HEK293 (cell line): Measurements from ENCODE around the gene EIF4G3.

Source experiments
- CTCF ChIA-PET: fragments of 350-600 bp; formaldehyde crosslinking; extraction: SDS; loops from one replicate; lab custom pipeline; 2021; ENCODE audit warnings: antibody characterized with exemption; lab: Yijun Ruan, JAX
- POLR2A ChIA-PET: fragments of 300-600 bp; formaldehyde crosslinking; extraction: SDS; loops from one replicate; lab custom pipeline; 2020; ENCODE audit warnings: antibody characterized with exemption, inconsistent platforms; lab: Yijun Ruan, JAX
- H3K27ac ChIP-seq: fragments of 200-500 bp; sonication (Bioruptor generic); 2 replicates; pipeline ENCODE4 v1.5.1; 2014; ENCODE audit warnings: low read depth, low read length, control low read depth, inconsistent platforms; ENCODE audit errors: extremely low read depth
- H3K36me3 ChIP-seq, 2 experiments: fragments of 200-500 bp in 1 of 2; sonication (Bioruptor generic) in 1 of 2; 1 replicate in 1 of 2; 2 replicates in 1 of 2; pipeline ENCODE4 v1.5.1; 2014 to 2017; ENCODE audit warnings: inconsistent platforms in 2 of 2, low read length in 2 of 2; ENCODE audit not compliant: control insufficient read depth in 2 of 2, insufficient read depth in 1 of 2
- H3K4me1 ChIP-seq: fragments of 200-500 bp; sonication (Bioruptor generic); 2 replicates; pipeline ENCODE4 v1.5.1; 2014; ENCODE audit warnings: mild to moderate bottlenecking, low read length, inconsistent platforms; ENCODE audit not compliant: control insufficient read depth, insufficient read depth
- H3K4me3 ChIP-seq: 2 replicates; pipeline ENCODE4 v1.5.1; 2011; ENCODE audit warnings: low read depth, mild to moderate bottlenecking, control low read depth, low read length, moderate library complexity
- H3K9me3 ChIP-seq: fragments of 200-500 bp; sonication (Bioruptor generic); 2 replicates; pipeline ENCODE4 v1.5.1; 2014; ENCODE audit warnings: low read depth, low read length, inconsistent platforms; ENCODE audit not compliant: control insufficient read depth, insufficient read depth
- KLF1 ChIP-seq: fragments of 450-650 bp; formaldehyde crosslinking; IDR thresholded peaks from 2 replicates; pipeline ENCODE4 v1.5.1; 2016; ENCODE audit warnings: missing biosample characterization, missing genetic modification characterization
- KLF10 ChIP-seq: fragments of 450-650 bp; IDR thresholded peaks from 2 replicates; pipeline ENCODE4 v1.5.1; 2018; ENCODE audit warnings: missing biosample characterization, mild to moderate bottlenecking, missing genetic modification characterization
- KLF16 ChIP-seq: fragments of 450-650 bp; formaldehyde crosslinking; IDR thresholded peaks from 2 replicates; pipeline ENCODE4 v1.5.1; 2017; ENCODE audit warnings: missing biosample characterization, missing genetic modification characterization
- SCRT2 ChIP-seq: fragments of 450-650 bp; formaldehyde crosslinking; IDR thresholded peaks from 2 replicates; pipeline ENCODE4 v1.5.1; 2016; ENCODE audit warnings: missing biosample characterization, missing genetic modification characterization
- TRIM28 ChIP-seq: IDR thresholded peaks from 2 replicates; pipeline ENCODE4 v1.6.1; 2011; ENCODE audit warnings: low read length, control low read depth, borderline replicate concordance
- ZFP69B ChIP-seq: fragments of 450-650 bp; formaldehyde crosslinking; IDR thresholded peaks from 2 replicates; pipeline ENCODE4 v1.5.1; 2016; ENCODE audit warnings: missing biosample characterization, missing genetic modification characterization
- ZNF121 ChIP-seq: fragments of 450-650 bp; formaldehyde crosslinking; IDR thresholded peaks from 2 replicates; pipeline ENCODE4 v1.5.1; 2016; ENCODE audit warnings: missing biosample characterization, missing genetic modification characterization
- ZNF184 ChIP-seq: fragments of 450-650 bp; IDR thresholded peaks from 2 replicates; pipeline ENCODE4 v1.5.1; 2018; ENCODE audit warnings: missing biosample characterization, mild to moderate bottlenecking, missing genetic modification characterization
- ZNF211 ChIP-seq: fragments of 450-650 bp; formaldehyde crosslinking; IDR thresholded peaks from 2 replicates; pipeline ENCODE4 v1.5.1; 2016; ENCODE audit warnings: low read depth, missing biosample characterization, missing genetic modification characterization
- ZNF223 ChIP-seq: fragments of 450-650 bp; formaldehyde crosslinking; IDR thresholded peaks from 2 replicates; pipeline ENCODE4 v1.5.1; 2016; ENCODE audit warnings: missing biosample characterization, missing genetic modification characterization
- ZNF366 ChIP-seq: fragments of 450-650 bp; formaldehyde crosslinking; conservative IDR thresholded peaks from 2 replicates; pipeline ENCODE4 v1.5.1; 2016; ENCODE audit warnings: missing biosample characterization, missing genetic modification characterization
- ZNF37A ChIP-seq: fragments of 450-650 bp; IDR thresholded peaks from 2 replicates; pipeline ENCODE4 v1.5.1; 2018; ENCODE audit warnings: missing biosample characterization, missing genetic modification characterization
- ZNF510 ChIP-seq: fragments of 450-650 bp; formaldehyde crosslinking; IDR thresholded peaks from 2 replicates; pipeline ENCODE4 v1.5.1; 2018; ENCODE audit warnings: mild to moderate bottlenecking, missing genetic modification characterization, missing biosample characterization; ENCODE audit not compliant: insufficient replicate concordance
- ZNF549 ChIP-seq: fragments of 450-650 bp; IDR thresholded peaks from 2 replicates; pipeline ENCODE4 v1.5.1; 2018; ENCODE audit warnings: missing biosample characterization, missing genetic modification characterization, mild to moderate bottlenecking, inconsistent platforms, moderate library complexity
- ZNF600 ChIP-seq: fragments of 450-650 bp; formaldehyde crosslinking; IDR thresholded peaks from 2 replicates; pipeline ENCODE4 v1.5.1; 2016; ENCODE audit warnings: missing biosample characterization, missing genetic modification characterization
- TF ChIP-seq, protein P1 (sequence below): fragments of 450-650 bp; formaldehyde crosslinking; IDR thresholded peaks from 2 replicates; pipeline ENCODE4 v1.5.1; 2016; ENCODE audit warnings: missing biosample characterization, missing genetic modification characterization
- TF ChIP-seq, protein P2 (sequence below): fragments of 450-650 bp; formaldehyde crosslinking; IDR thresholded peaks from 2 replicates; pipeline ENCODE4 v1.5.1; 2016; ENCODE audit warnings: missing biosample characterization, missing genetic modification characterization, borderline replicate concordance

The EIF4G3 gene

DNA sequence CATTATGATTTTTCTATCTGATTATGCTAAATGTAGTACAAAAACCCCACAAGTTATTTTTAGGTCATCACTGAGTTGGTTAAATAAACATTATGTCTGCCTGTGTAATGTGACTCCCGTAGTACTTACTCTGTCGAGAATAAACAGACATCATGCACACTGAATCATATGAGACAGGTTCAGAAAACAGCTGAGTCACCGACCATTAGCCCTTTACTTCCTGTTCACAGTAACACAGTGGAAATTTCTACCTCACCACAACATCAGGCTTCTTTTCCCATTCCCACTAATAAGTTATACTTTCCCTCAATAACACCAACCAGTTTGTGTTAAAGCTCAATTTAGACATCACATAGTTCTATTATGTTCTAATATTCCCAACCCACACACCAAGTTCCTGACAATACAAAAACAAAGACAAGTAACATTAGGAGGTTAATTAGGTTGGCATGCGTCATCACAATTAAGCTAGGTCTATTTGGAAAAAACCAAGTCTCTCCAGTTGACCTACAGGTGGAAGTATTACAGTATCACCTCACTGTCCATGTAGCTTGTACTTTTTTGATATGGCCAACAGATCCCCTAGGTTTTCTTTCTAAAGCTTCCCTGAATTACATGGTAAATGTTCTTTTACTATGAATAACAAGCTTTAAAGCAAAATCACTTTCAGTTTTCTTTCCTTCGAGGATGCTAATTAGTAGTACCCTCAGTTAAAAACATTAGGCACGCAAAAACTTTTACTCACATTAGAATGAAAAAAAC is 154.2 kb downstream of the EIF4G3 start (continued):
- peak; percentile 99 for TF ChIP-seq TRIM28

DNA sequence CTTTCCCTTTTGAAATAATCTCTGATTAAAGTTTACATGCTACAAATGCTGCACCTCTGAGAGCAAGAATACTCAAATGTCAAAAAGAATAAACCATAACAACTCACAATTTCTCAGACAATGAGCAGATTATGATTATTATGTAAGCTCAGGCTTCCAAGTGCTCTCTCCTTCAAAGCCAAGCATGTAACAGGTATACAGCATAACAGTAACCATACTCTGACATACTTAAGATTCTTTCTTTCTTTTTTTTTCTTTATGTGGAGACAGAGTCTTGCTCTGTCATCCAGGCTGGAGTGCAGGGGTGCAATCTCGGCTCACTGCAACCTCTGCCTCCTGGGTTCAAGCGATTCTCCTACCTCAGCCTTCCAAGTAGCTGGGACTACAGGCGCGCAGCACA is 155.4 kb downstream of the EIF4G3 start:
- H3K27ac ChIP-seq: no peak overlapping the region

DNA sequence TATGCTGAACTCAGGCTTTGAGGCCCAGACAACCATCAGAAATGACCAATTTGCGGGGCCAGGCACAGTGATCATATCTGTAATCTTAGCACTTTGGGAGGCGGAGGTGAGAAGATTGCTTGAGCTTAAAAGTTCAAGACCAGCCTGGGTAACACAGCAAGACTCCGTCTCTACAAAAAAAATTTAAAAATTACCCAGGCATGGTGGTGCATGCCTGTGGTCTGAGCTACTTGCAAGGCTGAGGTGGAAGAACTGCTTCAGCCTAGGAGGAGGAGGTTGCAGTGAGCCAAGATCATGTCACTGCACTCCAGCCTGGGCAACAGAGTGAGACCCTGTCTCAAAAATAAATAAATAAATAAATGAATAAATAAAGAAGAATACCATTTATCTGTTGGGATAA is 156.5 kb downstream of the EIF4G3 start:
- CTCF ChIA-PET: no interaction called here
- peaks cover 0 to 3% of the 10 kb centered on the region in 2 experiments; a peak in 1 of 3 replicates for H3K36me3 ChIP-seq
- no peak overlapping the region for H3K27ac ChIP-seq
- no peak overlapping the region for H3K4me3 ChIP-seq
- TF ChIP-seq ZNF211 (no peak), ZNF121 (tag by site-specific recombination) (peak; percentile 71), ZNF223 (tag by site-specific recombination) (0 out of 2 replicates have a peak, but pooled peaks have one; percentile 10)
- POLR2A ChIA-PET: no interaction called here
- no peaks in the 10 kb centered on the region for H3K9me3 ChIP-seq
- peaks cover 12% of the 10 kb centered on the region for H3K4me1 ChIP-seq

More for the DNA sequence above, 155.4 kb downstream of the EIF4G3 start:
- H3K4me1 ChIP-seq: peaks cover 15% of the 10 kb centered on the region
- H3K4me3 ChIP-seq: no peak overlapping the region
- POLR2A ChIA-PET: no interaction called here
- TF ChIP-seq SCRT2 (tag by site-specific recombination) (peak; percentile 54; the same call in 1 of the 2 replicates), ZNF600 (tag by site-specific recombination) (0 out of 2 replicates have a peak, but pooled peaks have one; percentile 16), ZNF366 (no peak)
- TF ChIP-seq, protein P1, sequence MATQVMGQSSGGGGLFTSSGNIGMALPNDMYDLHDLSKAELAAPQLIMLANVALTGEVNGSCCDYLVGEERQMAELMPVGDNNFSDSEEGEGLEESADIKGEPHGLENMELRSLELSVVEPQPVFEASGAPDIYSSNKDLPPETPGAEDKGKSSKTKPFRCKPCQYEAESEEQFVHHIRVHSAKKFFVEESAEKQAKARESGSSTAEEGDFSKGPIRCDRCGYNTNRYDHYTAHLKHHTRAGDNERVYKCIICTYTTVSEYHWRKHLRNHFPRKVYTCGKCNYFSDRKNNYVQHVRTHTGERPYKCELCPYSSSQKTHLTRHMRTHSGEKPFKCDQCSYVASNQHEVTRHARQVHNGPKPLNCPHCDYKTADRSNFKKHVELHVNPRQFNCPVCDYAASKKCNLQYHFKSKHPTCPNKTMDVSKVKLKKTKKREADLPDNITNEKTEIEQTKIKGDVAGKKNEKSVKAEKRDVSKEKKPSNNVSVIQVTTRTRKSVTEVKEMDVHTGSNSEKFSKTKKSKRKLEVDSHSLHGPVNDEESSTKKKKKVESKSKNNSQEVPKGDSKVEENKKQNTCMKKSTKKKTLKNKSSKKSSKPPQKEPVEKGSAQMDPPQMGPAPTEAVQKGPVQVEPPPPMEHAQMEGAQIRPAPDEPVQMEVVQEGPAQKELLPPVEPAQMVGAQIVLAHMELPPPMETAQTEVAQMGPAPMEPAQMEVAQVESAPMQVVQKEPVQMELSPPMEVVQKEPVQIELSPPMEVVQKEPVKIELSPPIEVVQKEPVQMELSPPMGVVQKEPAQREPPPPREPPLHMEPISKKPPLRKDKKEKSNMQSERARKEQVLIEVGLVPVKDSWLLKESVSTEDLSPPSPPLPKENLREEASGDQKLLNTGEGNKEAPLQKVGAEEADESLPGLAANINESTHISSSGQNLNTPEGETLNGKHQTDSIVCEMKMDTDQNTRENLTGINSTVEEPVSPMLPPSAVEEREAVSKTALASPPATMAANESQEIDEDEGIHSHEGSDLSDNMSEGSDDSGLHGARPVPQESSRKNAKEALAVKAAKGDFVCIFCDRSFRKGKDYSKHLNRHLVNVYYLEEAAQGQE (tag by site-specific recombination): no peak
- CTCF ChIA-PET: interaction anchor here (0.6 kb wide), 1 partner anchor 40 kb away, joined by 3 read pairs; no protein-coding TSS in a partner anchor
- H3K9me3 ChIP-seq: no peaks in the 10 kb centered on the region
- peaks cover 0 to 4% of the 10 kb centered on the region in 2 experiments; a peak in 1 of 3 replicates for H3K36me3 ChIP-seq

- CTCF ChIA-PET: no interaction called here
Measured at GRCh38 chr1:21018673-21019072, 158.0 kb downstream of the EIF4G3 start.

DNA sequence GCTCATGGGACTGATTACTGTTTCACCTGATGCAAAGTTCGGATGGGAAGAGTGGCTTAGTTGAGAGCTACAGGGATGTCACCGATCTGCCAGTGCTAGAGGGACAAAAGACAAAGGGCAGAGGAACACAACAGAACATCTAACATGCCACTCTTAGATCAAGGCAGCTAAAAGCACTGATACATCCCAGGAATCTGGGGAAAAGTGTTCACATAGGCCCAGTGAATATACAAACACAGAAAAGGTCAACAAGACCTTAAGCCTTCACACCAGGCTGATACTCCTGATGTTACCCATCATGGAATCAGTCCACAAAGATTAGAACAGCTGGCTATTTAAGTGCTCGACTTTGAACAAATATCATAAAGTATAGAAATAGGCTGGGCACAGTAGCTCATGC is 163.2 kb downstream of the EIF4G3 start:
- Histone ChIP-seq H3K27ac (no peak overlapping the region), H3K4me3 (no peak overlapping the region), H3K9me3 (no peaks in the 10 kb centered on the region), H3K4me1 (peaks cover 7% of the 10 kb centered on the region; the same call in 1 of the 2 replicates), H3K36me3 (no peaks in the 10 kb centered on the region)
- CTCF ChIA-PET: interaction anchor here (0.8 to 1.1 kb wide), 2 partner anchors 32 to 1686 kb away, joined by 3 read pairs; no protein-coding TSS in a partner anchor
- POLR2A ChIA-PET: no interaction called here
- TF ChIP-seq ZNF549 (tag by site-specific recombination): no peak
- TF ChIP-seq, protein P2, sequence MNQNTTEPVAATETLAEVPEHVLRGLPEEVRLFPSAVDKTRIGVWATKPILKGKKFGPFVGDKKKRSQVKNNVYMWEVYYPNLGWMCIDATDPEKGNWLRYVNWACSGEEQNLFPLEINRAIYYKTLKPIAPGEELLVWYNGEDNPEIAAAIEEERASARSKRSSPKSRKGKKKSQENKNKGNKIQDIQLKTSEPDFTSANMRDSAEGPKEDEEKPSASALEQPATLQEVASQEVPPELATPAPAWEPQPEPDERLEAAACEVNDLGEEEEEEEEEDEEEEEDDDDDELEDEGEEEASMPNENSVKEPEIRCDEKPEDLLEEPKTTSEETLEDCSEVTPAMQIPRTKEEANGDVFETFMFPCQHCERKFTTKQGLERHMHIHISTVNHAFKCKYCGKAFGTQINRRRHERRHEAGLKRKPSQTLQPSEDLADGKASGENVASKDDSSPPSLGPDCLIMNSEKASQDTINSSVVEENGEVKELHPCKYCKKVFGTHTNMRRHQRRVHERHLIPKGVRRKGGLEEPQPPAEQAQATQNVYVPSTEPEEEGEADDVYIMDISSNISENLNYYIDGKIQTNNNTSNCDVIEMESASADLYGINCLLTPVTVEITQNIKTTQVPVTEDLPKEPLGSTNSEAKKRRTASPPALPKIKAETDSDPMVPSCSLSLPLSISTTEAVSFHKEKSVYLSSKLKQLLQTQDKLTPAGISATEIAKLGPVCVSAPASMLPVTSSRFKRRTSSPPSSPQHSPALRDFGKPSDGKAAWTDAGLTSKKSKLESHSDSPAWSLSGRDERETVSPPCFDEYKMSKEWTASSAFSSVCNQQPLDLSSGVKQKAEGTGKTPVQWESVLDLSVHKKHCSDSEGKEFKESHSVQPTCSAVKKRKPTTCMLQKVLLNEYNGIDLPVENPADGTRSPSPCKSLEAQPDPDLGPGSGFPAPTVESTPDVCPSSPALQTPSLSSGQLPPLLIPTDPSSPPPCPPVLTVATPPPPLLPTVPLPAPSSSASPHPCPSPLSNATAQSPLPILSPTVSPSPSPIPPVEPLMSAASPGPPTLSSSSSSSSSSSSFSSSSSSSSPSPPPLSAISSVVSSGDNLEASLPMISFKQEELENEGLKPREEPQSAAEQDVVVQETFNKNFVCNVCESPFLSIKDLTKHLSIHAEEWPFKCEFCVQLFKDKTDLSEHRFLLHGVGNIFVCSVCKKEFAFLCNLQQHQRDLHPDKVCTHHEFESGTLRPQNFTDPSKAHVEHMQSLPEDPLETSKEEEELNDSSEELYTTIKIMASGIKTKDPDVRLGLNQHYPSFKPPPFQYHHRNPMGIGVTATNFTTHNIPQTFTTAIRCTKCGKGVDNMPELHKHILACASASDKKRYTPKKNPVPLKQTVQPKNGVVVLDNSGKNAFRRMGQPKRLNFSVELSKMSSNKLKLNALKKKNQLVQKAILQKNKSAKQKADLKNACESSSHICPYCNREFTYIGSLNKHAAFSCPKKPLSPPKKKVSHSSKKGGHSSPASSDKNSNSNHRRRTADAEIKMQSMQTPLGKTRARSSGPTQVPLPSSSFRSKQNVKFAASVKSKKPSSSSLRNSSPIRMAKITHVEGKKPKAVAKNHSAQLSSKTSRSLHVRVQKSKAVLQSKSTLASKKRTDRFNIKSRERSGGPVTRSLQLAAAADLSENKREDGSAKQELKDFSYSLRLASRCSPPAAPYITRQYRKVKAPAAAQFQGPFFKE (tag by site-specific recombination): no peak
- TF ChIP-seq ZNF184 (tag by site-specific recombination): no peak
- no peak for TF ChIP-seq ZNF37A (tag by site-specific recombination)
- TF ChIP-seq KLF16: no peak
- no peak for TF ChIP-seq KLF10
- no peak for TF ChIP-seq ZFP69B (tag by site-specific recombination)

More at GRCh38 chr1:21018673-21019072, 158.0 kb downstream of the EIF4G3 start:
- POLR2A ChIA-PET: interaction anchor here (0.7 kb wide), 1 partner anchor 18 kb away, joined by 4 read pairs; no protein-coding TSS in a partner anchor
- Histone ChIP-seq H3K27ac (no peak overlapping the region), H3K4me3 (no peak overlapping the region), H3K36me3 (no peaks in the 10 kb centered on the region), H3K4me1 (peaks cover 8% of the 10 kb centered on the region), H3K9me3 (no peaks in the 10 kb centered on the region)
- 0 out of 2 replicates have a peak, but pooled peaks have one; percentile 4 for TF ChIP-seq TRIM28
- no peak for TF ChIP-seq KLF1 (tag by site-specific recombination)
- TF ChIP-seq ZNF510 (tag by site-specific recombination): no peak
